ENCODE results near the gene ATXN3L. TPM values are rescaled to one million over a fixed set of nuclear protein-coding genes. Genes with fewer than 3 reads are reported as not detected.

Gene ATXN3L
- total RNA-seq, 6 experiments from 2014 or later, result not detected

DNA sequence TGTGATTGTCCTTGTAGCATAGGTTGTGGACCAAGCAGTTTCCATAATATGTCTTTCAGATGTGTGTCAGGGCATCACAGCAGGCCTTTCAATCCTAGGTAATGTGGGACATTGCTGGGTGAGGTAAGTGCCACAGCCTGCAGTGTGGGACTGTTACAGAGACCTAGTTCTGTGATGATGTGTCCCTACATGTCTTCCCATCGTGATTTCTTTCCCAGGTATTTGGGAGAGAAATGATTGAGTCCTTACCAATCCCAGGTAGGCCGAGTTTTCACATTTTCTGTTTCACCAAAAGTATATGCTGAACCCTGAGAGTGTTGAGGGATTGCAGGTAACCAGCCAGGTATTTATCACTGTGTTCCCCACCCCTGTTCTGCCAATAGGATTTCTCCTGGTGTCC is 10.6 kb upstream of the ATXN3L start:
- Histone ChIP-seq H3K27ac (no peak overlapping the region), H3K27me3 (no peaks in the 10 kb centered on the region), H3K4me1 (no peaks in the 10 kb centered on the region), H3K9me3 (no peaks in the 10 kb centered on the region), H3K36me3 (no peaks in the 10 kb centered on the region), H3K4me3 (no peak overlapping the region)
- DNase-seq (no peak), ATAC-seq (no peak)
- intact Hi-C loops (cut with DNase I), result no loop called here
- TF ChIP-seq, protein P1, sequence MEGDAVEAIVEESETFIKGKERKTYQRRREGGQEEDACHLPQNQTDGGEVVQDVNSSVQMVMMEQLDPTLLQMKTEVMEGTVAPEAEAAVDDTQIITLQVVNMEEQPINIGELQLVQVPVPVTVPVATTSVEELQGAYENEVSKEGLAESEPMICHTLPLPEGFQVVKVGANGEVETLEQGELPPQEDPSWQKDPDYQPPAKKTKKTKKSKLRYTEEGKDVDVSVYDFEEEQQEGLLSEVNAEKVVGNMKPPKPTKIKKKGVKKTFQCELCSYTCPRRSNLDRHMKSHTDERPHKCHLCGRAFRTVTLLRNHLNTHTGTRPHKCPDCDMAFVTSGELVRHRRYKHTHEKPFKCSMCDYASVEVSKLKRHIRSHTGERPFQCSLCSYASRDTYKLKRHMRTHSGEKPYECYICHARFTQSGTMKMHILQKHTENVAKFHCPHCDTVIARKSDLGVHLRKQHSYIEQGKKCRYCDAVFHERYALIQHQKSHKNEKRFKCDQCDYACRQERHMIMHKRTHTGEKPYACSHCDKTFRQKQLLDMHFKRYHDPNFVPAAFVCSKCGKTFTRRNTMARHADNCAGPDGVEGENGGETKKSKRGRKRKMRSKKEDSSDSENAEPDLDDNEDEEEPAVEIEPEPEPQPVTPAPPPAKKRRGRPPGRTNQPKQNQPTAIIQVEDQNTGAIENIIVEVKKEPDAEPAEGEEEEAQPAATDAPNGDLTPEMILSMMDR (IDR thresholded peaks at IDR 0.05), result no peak
- TF ChIP-seq POLR2A (IDR thresholded peaks at IDR 0.05), result no peak
- WGBS (ENCODE audit: insufficient coverage, low coverage, low lambda C conversion rate, missing lambda C conversion rate), result 62% methylated on average over 2 of the region's 2 CpGs

DNA sequence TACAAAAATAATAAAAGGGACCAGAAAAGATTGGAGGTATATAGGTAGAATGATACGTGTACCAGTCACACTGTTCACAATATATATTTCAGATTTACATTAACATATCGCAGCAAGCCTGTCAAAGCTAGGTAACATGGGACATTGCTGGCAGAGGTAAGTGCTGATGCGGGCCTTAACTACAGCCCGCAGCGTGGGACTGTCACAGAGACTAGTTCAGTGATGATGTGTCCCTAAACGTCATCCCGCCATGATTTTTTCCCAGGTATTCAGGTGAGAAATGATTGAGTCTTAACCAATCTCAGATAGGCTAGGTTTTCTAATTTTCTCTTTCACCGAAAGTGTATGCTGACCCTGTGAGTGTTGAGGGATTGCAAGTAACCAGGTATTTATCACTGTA is 7.8 kb upstream of the ATXN3L start:
- H3K4me3 ChIP-seq, result no peak overlapping the region
- WGBS (ENCODE audit: insufficient coverage, low coverage, low lambda C conversion rate, missing lambda C conversion rate), result 89% methylated on average over 3 of the region's 8 CpGs
- TF ChIP-seq, protein P1 (IDR thresholded peaks at IDR 0.05), result no peak
- TF ChIP-seq POLR2A (IDR thresholded peaks at IDR 0.05), result no peak
- DNase-seq, result no peak
- no peak overlapping the region for H3K27ac ChIP-seq
- no peaks in the 10 kb centered on the region for H3K27me3 ChIP-seq
- no peaks in the 10 kb centered on the region for H3K4me1 ChIP-seq
- intact Hi-C loops (cut with DNase I), result no loop called here
- ATAC-seq, result no peak
- no peaks in the 10 kb centered on the region for H3K9me3 ChIP-seq
- no peaks in the 10 kb centered on the region for H3K36me3 ChIP-seq

DNA sequence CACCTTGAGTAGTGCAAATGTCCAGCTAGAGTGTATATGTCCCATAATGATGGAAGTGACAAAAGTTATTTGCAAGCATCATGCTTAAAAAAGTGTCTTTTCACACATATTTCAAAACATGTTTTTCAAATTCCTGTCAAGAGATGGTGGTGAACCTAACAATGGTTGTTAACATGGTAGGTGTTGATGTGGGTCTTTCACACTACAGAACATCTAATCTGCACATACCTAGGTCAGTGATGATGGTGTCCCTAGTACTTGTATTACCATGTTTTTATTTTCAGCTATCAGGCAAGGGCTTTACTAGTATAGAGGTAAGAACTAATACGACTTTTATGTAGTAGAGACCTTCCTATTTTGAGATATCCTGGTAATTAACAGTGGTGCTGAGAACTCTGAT is 3.4 kb upstream of the ATXN3L start:
- H3K4me3 ChIP-seq, result no peak overlapping the region
- no peak for TF ChIP-seq POLR2A (IDR thresholded peaks at IDR 0.05)
- TF ChIP-seq, protein P1 (IDR thresholded peaks at IDR 0.05), result no peak
- H3K27ac ChIP-seq, result no peak overlapping the region
- WGBS (ENCODE audit: insufficient coverage, low coverage, low lambda C conversion rate, missing lambda C conversion rate), result 38% methylated on average over 1 of the region's 1 CpG
- H3K9me3 ChIP-seq, result no peaks in the 10 kb centered on the region
- no peaks in the 10 kb centered on the region for H3K36me3 ChIP-seq
- DNase-seq (no peak), ATAC-seq (no peak)
- H3K4me1 ChIP-seq, result no peaks in the 10 kb centered on the region
- no peaks in the 10 kb centered on the region for H3K27me3 ChIP-seq
- intact Hi-C loops (cut with DNase I), result no loop called here

DNA sequence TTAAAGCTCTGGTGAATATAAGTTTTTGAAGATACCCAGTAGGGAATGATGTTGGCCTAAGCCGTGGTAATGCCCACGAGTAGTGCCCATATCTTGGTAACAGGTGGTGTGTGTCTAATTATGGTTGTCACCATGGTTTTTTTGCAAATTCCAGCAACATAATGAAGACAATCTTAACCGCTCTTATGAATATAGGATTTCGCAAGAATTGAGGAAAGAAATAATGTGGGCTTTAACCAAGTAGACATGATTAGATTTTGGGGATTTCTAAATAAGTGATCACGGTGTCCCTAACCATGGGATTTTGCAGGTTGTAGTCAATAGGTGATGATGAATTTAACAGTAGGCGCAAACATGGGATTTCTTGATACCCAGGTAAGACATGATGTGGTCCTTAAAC is 2.5 kb downstream of the ATXN3L start:
- intact Hi-C loops (cut with DNase I), result no loop called here
- WGBS (ENCODE audit: insufficient coverage, low coverage, low lambda C conversion rate, missing lambda C conversion rate), result 79% methylated on average over 6 of the region's 6 CpGs
- ATAC-seq (no peak), DNase-seq (no peak)
- Histone ChIP-seq H3K4me3 (no peak overlapping the region), H3K27me3 (no peaks in the 10 kb centered on the region), H3K36me3 (no peaks in the 10 kb centered on the region), H3K4me1 (no peaks in the 10 kb centered on the region), H3K9me3 (no peaks in the 10 kb centered on the region), H3K27ac (no peak overlapping the region)
- TF ChIP-seq, protein P1 (IDR thresholded peaks at IDR 0.05), result no peak
- no peak for TF ChIP-seq POLR2A (IDR thresholded peaks at IDR 0.05)

DNA sequence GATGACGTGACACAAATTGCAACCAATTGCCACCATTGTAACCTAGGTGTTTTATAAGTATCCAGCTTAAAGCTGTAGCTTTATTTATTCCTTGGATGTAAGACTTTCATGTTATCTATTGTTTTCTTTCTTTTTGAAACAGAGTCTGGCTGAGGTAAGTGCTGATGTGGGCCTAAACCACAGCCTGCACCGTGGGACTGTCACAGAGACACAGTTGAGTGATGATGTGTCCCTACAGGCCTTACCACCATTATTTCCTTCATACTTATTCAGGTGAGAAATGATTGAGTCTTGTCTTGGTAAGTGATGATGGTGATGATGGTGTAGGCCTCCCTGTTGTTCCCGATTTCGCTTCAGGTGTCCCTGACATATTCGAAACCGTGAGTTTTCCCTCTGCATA is 8.3 kb downstream of the ATXN3L start:
- Histone ChIP-seq H3K36me3 (no peaks in the 10 kb centered on the region), H3K4me1 (no peaks in the 10 kb centered on the region), H3K27me3 (no peaks in the 10 kb centered on the region), H3K27ac (no peak overlapping the region), H3K4me3 (no peak overlapping the region), H3K9me3 (no peaks in the 10 kb centered on the region)
- TF ChIP-seq POLR2A (IDR thresholded peaks at IDR 0.05), result no peak
- TF ChIP-seq, protein P1 (IDR thresholded peaks at IDR 0.05), result no peak
- ATAC-seq (no peak), DNase-seq (no peak)
- 71% methylated on average over 6 of the region's 6 CpGs for WGBS (ENCODE audit: insufficient coverage, low coverage, low lambda C conversion rate, missing lambda C conversion rate)
- intact Hi-C loops (cut with DNase I), result no loop called here

All from right lobe of liver (tissue), 6 donors.